ENCODE measurements around the gene HPCAL1.

- TF ChIP-seq POLR2A (IDR thresholded peaks at IDR 0.05) (no peak), CTCF (IDR thresholded peaks at IDR 0.05) (no peak)
Observed at GRCh38 chr2:10269291-10269690, 33.4 kb upstream of the HPCAL1 start.

Data from adrenal gland (tissue), 5 donors.